Stimulated activated CD4-positive, alpha-beta T cell treated with anti-CD3 and anti-CD28 coated beads, Interleukin-1b, Interleukin-23, amount 100 ng/mL, for 24 hours (primary cell): Measurements from ENCODE around the gene C19orf25.

Source experiments
- DNase-seq, 4 experiments: peaks; one replicate each; pipeline ENCODE4 v3.0.0-alpha.2; 2020; ENCODE audit warnings: low read depth in 4 of 4, low spot score in 1 of 4

C19orf25 gene

GRCh38 chr19:1466461-1467214, 12.4 kb downstream of the C19orf25 start:
- no peak for DNase-seq

- DNase-seq, result no peak
Observed at GRCh38 chr19:1466018-1466460, 13.0 kb downstream of the C19orf25 start.

GRCh38 chr19:1465191-1466016, 13.6 kb downstream of the C19orf25 start:
- no peak for DNase-seq

GRCh38 chr19:1461862-1462261, 17.2 kb downstream of the C19orf25 start:
- DNase-seq, result no peak

GRCh38 chr19:1460033-1460995, 18.7 kb downstream of the C19orf25 start:
- DNase-seq, result no peak

GRCh38 chr19:1459479-1459878, 19.5 kb downstream of the C19orf25 start:
- DNase-seq, result no peak

GRCh38 chr19:1457892-1458291, 21.1 kb downstream of the C19orf25 start:
- no peak for DNase-seq

- no peak for DNase-seq
Observed at GRCh38 chr19:1457031-1457739, 21.8 kb downstream of the C19orf25 start.

GRCh38 chr19:1456121-1456900, 22.7 kb downstream of the C19orf25 start:
- DNase-seq, result no peak

GRCh38 chr19:1455336-1456120, 23.5 kb downstream of the C19orf25 start:
- DNase-seq, result no peak

- no peak for DNase-seq
Observed at GRCh38 chr19:1455002-1455335, 24.0 kb downstream of the C19orf25 start.

GRCh38 chr19:1453525-1454364, 25.3 kb downstream of the C19orf25 start:
- DNase-seq, result no peak

GRCh38 chr19:1452802-1453524, 26.1 kb downstream of the C19orf25 start:
- no peak for DNase-seq

- no peak for DNase-seq
Observed at GRCh38 chr19:1451916-1452801, 26.9 kb downstream of the C19orf25 start.

- no peak for DNase-seq
Observed at GRCh38 chr19:1450735-1451731, 28.0 kb downstream of the C19orf25 start.
